Thyroid gland (tissue), 4 donors: ENCODE data around the gene GABRE.

Experiments
- CTCF ChIP-seq, 6 experiments: fragments of 200-600 bp in 3 of 6; fragments of 450-650 bp in 3 of 6; sonication (generic) in 3 of 6; IDR thresholded peaks; one replicate each; pipeline ENCODE4 v1.5.1; 2016 to 2019; ENCODE audit warnings: antibody characterized with exemption in 6 of 6, mild to moderate bottlenecking in 2 of 6, inconsistent platforms in 1 of 6, moderate library complexity in 1 of 6
- POLR2A ChIP-seq, 2 donors: fragments of 450-650 bp; IDR thresholded peaks; one replicate each; pipeline ENCODE4 v1.6.1; 2017; ENCODE audit warnings: antibody characterized with exemption in 2 of 2, mild to moderate bottlenecking in 2 of 2, moderate library complexity in 1 of 2

GRCh38 chrX:151973851-151974335 lies 583 bp downstream of the GABRE start:
- TF ChIP-seq CTCF (IDR thresholded peaks at IDR 0.05) (no peak), POLR2A (IDR thresholded peaks at IDR 0.05) (no peak)
